Stimulated activated CD4-positive, alpha-beta T cell treated with anti-CD3 and anti-CD28 coated beads, Interleukin-12 subunit alpha, Interleukin-12 subunit beta, amount 100 ng/mL, for 48 hours (primary cell): Measurements from ENCODE around the gene TUBA1C.
"Not testable (repeated sequence)": the region's sequence is repeated elsewhere in the genome, so short reads cannot be mapped to it uniquely, and the experiment has no call there.

Experiments
- DNase-seq, 3 donors: peaks; one replicate each; pipeline ENCODE4 v3.0.0-alpha.2; 2020; ENCODE audit warnings: low read depth in 2 of 3, low spot score in 1 of 3

The TUBA1C gene

DNA sequence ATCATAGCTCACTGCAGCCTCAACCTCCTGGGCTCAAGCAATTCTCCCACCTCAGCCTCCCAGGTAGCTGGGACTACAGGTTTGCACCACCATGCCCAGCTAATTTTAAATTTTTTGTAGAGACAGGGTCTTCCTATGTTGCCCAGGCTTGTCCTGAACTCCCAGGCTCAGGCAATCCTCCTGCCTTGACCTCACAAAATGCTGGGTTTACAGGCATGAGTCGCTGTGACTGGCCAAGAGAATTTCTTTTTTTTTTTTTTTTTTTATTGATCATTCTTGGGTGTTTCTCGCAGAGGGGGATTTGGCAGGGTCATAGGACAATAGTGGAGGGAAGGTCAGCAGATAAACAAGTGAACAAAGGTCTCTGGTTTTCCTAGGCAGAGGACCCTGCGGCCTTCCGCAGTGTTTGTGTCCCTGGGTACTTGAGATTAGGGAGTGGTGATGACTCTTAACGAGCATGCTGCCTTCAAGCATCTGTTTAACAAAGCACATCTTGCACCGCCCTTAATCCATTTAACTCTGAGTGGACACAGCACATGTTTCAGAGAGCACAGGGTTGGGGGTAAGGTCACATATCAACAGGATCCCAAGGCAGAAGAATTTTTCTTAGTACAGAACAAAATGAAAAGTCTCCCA is 18.0 kb downstream of the TUBA1C start:
- not testable (repeated sequence) for DNase-seq

DNA sequence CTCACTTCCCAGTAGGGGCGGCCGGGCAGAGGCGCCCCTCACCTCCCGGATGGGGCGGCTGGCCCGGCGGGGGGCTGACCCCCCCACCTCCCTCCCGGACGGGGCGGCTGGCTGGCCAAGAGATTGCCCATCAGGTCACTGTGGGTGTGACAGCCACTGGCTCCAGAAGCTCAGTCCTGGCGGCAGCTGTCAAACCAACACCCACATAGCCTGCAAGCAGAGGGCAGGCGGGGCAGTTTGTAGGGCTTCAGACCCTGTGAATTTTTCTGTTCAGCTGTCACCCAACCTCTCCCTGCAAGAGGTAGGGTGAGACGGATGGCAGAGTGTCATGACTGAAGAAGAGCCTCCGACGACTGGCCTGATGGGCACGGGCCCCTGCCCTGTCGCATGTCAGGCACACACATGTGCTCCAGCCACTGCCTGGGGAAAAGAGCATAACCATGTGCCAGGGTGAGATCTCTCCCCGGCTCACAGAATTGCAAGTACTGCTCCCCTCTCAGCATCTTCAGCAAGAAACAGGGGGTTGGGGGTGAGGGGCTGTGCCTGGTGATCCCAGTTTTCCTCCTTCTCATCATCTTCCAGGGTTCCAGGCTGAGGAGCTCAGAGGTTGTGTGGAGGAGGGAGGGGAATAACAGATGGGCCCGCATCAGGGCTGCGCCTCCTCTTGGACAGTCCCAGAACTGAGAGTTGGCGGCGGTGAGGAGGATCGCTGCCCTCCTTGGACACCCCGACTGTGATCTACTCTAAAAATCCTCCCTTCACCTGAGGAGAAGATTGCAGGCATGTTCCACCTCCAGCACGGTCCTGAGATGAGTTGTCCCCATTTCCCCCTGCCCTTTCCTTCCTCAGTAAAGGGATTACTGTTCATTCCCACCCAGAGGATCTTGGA is 18.9 kb downstream of the TUBA1C start:
- DNase-seq = no peak

DNA sequence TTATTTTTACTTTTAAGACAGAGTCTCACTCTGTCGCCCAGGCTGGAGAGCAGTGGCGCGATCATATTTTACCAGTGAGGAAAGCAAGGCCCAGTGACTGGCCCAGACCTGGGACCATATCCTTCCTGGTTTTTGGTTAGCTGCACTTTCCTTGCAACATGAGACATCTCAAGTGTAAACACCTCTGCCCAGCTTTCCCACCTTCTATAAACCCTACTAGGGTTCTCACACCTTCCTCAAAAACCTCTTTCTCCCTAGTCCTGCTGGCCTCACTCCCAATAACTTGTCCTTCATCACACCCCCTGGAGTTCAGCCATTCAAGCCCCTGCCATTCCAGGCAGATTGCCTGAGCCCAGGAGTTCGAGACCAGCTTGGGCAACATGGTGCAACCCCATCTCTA is 19.8 kb downstream of the TUBA1C start:
- no peak for DNase-seq

DNA sequence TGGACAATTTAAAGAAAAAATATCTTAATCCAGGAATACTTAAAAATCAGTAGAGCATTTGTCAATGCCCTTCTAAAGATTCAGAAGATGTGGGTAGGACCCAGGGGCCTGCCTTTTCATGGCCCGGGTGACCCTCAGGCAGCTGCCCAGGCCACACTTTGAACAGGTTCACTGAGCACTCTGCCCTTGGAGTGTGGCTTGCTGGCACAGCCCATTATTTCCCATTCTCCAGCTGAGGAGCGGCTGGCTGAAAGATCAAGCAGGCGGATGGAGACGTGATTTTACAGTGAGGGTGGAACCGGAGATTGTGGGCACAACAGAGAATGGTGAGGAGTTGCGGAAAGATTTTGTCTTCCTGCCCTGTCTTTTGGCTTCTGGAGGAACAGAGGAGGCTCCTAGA is 23.0 kb downstream of the TUBA1C start:
- no peak for DNase-seq

DNA sequence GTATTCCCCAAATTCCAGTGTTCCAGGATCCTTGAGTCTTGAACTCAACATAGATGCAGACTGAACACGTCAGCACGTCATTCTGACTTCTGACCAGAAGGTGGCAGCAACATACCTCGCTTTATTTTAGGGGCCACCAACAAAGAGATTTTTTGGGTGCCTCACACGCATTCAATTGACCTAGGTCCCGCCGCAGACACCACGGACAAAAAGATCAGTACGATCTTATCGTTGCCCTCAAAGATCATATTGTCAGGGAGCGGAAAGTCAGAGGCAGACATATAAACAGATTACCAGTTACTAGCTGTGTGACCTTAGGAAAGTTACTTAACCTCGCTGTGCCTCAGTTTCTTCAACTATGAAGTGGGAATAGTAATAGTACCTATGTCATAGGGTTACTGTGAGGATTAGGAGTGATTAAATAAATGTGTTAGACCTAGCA is 23.6 kb downstream of the TUBA1C start:
- DNase-seq = peak; percentile 36 to 76 (median 49)

DNA sequence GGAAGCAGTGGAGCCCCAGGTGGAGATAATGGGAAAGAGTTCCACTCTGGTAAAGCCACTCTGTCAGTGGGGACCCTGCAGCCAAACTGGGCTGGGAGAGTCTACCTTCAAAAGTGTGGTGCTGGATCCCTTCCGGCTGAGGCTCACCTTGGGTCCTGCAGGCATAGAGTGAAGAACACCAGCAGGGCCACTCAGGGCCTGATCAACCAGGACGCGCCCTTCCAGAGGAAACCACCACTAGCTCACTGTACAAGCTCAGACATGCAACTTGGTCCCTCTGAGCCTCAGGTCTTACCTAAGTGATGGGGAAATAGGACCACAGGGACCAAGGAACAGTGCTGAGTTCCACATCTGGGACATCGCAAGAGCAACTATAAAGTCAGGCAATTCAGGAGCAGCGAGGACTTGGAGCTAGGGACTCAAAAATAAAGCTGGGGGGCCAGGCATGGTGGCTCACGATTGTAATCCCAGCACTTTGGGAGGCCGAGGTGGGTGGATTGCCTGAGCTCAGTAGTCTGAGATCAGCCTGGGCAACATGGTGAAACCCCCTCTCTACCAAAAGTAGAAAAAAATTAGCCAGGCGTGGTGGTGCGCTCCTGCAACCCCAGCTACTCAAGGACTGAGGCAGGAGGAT is 24.2 kb downstream of the TUBA1C start:
- DNase-seq = no peak

DNA sequence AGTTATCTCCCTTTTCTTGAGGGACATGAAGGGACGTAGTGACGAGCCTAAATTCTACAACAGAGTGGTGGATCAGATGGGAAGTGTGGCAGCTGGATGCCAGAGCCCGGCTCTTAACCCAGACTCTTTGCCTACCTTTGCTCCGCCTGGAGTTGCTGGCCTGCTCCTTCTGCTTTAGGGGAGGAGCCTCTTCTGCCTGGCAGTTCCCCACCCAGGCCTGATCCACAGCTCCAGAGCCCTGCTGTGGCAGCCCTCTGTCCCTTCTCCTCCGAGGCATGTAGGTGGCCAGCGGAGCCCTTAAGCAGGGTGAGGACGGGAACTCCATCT is 27.8 kb downstream of the TUBA1C start:
- DNase-seq = no peak

DNA sequence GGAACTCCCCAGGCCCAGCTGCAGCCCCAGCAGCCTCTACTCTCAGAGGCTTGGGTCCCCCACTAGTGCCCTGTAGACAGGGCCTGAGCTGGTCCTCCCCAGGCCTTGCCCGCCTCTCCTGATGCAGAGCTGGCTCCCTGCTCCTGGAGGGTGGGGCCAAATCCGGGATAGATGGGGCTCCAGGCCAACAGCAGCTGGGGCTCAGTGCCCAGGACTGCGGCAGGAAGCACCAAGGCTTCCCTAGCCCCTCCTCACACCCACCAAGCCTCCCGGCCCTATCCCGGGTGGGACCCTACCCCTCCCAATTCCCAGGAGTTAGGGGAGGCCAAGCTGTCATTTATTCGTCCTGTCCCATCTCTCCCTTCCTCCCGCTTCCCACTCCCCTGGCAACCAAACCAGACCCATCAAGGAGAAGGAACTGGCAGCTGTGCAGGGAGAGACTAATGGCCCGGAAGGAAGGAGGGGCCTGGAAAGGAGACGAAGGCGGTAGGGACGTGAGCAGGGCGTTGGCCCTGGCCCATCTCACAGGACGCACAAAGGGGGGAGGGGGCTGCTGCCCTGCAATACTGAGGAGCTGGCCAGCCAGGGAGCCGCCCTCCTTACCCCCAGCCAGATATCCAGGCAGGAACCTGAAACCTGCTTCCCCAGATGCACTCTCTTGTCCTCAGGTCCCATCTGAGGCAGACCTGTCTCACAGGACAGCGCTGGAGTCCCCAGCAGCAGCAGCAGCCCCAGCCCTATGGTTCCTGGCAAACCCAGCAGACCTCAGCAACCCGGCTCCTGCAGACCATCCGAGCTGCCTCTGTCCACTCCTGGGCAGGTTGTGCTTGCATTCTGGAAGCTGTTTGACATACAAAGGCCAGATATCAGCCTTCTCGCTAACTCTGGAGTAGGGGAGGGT is 28.4 kb downstream of the TUBA1C start:
- DNase-seq = no peak

DNA sequence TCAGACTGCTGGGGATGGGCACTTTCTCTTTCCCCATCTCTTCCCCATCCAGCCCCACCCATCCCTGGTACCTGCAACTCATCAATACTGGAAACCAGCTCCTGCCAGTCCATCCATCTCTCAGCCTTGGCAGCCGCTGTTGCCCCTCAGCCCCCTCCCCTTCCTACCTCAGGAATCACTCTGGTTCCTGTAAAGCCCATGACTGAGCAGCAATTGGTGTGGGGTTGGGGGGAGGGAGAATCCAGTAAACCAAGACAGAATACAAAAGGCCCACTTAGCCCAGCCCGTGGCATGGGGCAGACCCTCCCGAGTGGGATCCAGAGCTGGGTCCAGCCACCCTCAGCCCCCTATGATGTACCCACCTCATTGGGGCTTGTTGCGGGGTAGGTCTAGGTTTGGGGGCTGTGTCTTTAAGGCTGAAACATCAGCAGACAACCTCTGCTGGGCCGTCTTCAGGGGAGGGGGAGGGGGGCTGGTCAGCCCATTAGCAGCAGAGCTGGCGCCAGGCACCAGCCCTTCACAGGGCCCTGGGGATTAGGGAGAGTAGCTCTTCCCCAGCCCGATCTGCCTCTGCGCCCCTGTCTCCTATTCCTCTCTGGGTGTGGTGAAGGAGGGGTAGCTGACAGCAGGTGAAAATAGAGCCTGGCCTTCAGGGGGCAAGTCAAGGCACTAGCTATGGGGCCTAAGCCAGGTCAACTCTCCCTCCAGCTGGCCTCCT is 29.4 kb downstream of the TUBA1C start:
- DNase-seq = no peak

DNA sequence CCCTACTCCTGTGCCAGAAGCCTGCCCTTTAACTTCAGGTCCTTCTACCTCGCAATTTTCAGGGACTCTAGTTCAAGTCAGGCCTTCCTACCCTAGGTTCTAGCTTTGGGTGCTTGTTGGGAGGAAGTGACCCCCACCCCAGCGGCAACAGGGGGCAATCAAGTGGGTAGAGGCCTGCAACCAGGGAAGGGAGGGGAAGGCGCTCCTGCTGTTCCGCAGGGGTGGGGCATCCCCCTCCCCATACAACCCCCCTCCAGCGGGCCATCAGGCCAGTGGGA is 29.9 kb downstream of the TUBA1C start:
- DNase-seq = no peak

DNA sequence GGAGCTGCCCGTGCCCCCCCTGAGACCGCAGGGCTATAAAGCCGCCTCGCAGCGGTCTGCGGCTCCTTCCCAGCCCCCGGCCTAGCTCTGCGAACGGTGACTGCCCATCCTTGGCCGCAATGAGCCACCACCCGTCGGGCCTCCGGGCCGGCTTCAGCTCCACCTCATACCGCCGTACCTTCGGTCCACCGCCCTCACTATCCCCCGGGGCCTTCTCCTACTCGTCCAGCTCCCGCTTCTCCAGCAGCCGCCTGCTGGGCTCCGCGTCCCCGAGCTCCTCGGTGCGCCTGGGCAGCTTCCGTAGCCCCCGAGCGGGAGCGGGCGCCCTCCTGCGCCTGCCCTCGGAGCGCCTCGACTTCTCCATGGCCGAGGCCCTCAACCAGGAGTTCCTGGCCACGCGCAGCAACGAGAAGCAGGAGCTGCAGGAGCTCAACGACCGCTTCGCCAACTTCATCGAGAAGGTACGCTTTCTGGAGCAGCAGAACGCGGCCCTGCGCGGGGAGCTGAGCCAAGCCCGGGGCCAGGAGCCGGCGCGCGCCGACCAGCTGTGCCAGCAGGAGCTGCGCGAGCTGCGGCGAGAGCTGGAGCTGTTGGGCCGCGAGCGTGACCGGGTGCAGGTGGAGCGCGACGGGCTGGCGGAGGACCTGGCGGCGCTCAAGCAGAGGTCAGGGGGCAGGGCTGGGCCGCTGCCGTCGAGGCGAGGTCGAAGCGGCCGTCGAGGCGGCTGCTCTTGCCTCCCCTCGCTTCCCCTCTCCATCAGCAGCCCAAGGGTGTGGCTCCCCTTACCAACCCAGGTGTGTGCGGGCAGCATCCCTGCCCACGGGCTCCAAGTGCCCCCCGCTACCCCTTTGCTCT is 30.4 kb downstream of the TUBA1C start, which contains the start of gene PRPH:
TSS of gene PRPH (plus strand) at position 66 of the 855 bp plus-strand sequence. CDS start at position 120, 54 bp downstream.
- DNase-seq = no peak

DNA sequence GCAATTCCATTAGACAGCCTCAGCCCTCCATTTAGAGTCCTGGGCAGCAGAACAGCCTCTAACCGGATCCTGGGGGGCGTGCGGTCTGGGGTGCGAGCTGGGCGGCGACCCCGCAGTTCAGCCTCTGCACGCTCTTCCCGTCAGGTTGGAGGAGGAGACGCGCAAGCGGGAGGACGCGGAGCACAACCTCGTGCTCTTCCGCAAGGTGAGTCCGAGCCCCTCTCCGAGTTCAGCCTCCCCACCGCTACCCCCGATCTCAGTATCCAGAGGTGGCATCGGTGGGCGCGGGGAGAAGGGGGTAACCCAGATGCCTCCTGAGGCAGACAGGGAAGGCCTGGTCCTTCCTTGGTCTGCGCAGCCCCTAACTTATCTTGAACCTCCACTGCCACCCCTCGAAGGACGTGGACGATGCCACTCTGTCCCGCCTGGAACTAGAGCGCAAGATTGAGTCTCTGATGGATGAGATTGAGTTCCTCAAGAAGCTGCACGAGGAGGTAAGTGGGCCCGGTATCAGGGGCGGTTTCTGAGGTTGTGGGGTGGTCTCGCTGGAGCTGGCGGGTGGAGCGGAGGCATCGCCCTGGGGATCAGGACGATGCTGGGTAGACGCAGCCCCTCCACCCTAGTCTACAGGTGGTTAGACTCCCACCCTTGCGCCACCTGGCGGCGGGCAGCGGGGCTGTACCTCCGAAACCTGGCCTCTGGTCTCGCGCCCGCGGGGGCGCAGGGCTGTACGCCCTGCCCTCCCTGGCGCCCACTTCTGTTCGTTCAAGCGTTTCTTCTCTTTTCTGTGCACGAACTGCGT is 31.4 kb downstream of the TUBA1C start:
- DNase-seq = peak; percentile 26 to 63 (median 62)

DNA sequence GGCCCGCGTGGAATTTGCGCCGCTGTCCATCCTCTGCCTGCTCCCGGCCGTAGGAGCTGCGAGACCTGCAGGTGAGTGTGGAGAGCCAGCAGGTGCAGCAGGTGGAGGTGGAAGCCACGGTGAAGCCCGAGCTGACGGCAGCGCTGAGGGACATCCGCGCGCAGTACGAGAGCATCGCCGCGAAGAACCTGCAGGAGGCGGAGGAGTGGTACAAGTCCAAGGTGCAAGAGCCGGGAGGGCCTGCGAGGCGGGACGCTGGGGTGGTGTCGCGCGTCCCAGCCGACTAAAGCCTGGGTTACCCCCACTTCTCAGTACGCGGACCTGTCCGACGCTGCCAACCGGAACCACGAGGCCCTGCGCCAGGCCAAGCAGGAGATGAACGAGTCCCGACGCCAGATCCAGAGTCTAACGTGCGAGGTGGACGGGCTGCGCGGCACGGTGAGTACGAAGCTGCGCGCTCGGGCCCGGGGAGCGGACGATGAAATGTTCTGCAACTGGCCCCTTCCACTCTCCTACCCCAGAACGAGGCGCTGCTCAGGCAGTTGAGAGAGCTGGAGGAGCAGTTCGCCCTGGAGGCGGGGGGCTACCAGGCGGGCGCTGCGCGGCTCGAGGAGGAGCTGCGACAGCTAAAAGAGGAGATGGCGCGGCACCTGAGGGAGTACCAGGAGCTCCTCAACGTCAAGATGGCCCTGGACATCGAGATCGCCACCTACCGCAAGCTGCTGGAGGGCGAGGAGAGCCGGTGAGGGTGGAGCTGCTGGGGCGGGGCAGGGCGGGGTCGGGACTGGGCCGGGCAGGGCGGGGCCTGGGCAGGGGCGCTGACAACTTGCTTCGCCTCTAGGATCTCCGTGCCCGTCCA is 32.2 kb downstream of the TUBA1C start:
- DNase-seq = peak in 1 of 3 donors; percentile 50

DNA sequence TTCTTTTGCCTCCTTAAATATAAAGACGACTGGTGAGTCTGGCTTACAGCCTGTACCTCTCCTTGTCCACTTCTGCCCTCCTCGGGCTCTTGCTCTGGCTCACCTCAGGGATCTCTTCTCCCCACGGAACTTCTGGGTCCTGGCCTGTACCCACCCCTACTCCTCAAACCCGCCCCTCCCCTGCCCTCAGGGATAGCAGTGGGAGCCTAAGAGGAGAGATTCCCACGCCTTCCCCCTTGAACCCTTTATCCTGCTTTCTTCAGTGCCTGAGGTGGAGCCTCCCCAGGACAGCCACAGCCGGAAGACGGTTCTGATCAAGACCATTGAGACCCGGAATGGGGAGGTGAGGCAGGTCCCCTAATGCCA is 32.8 kb downstream of the TUBA1C start:
- DNase-seq = no peak

DNA sequence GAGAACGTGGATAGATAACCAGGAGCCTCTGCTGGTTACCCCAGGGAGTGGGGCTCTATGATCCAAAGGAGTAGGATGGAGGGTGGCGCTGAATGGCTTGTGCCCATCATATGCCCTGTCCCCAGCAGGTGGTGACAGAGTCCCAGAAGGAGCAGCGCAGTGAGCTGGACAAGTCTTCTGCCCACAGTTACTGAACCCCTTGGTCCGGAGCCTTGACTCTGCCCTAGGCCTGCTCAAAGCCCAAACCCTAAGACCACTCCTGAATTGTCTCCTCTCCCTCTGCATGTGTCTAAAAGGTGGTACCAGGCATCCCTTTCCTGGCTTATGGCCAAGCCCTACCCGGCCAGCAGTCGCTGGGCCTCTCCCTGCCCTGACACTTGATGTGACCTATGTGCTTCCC is 33.3 kb downstream of the TUBA1C start:
- DNase-seq = no peak

DNA sequence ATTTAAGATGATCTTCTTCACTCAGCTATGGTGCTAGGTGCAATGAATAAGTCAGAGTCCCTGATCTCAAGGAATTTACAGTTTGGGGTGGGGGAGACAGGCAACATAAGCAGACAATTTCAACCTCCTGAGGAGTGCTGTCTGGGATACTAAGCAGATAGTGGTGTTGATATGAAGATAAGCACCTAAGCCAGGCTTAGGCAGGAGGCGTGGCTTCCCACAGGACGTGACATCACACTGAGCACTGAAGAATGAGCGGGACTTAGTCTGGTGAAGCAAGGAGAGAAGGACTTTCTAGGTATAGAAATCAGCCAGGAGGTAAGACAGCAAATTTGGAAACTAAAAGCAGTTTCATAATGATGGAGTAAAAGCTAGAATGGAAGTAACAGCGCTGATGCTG is 36.9 kb downstream of the TUBA1C start:
- peak in 1 of 3 donors; percentile 40 for DNase-seq

DNA sequence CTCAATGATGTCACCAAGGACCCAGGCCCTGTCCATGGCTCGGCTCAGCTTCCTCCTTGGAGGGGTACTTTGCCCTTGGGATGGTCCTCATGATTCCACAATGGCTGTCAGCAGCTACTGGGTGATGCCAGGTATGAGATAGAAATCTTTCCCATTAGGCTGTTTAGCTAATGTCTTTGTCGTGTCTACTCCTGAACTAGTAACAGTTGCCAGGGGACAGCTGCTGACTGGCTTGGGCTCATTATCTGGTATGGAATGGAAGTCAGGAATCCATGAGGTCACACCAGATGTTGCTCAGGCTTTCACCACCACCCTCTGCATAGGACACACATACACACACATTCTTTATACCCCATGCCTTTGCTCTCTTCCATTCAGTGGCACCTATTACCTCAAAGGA is 39.3 kb downstream of the TUBA1C start:
- DNase-seq = no peak
